SJSA1 (cell line): Measurements from ENCODE around the gene SLC27A3. TPM values are rescaled to one million over a fixed set of nuclear protein-coding genes. Genes with fewer than 3 reads are reported as not detected.
"Not testable (repeated sequence)": the region's sequence is repeated elsewhere in the genome, so short reads cannot be mapped to it uniquely, and the experiment has no call there.

ENCODE experiments used
- DNase-seq, 2 experiments: peaks; one replicate each; pipeline ENCODE4 v3.0.0-alpha.2; 2015 to 2020; ENCODE audit warnings: low spot score in 2 of 2, low read depth in 1 of 2
- H3K27ac ChIP-seq: fragments of 250-450 bp; sonication (Bioruptor Pico); 2 replicates; pipeline ENCODE4 v1.5.1; 2020; ENCODE audit warnings: mild to moderate bottlenecking, moderate library complexity
- H3K27me3 ChIP-seq: fragments of 250-450 bp; sonication (Bioruptor Pico); replicated peaks from 2 replicates; pipeline ENCODE4 v1.5.1; 2020; ENCODE audit warnings: mild to moderate bottlenecking, moderate library complexity
- H3K36me3 ChIP-seq: fragments of 250-450 bp; sonication (Bioruptor Pico); 2 replicates; pipeline ENCODE4 v1.5.1; 2020; ENCODE audit warnings: mild to moderate bottlenecking
- H3K4me1 ChIP-seq: fragments of 250-450 bp; sonication (Bioruptor Pico); replicated peaks from 2 replicates; pipeline ENCODE4 v1.6.1; 2021; ENCODE audit warnings: mild to moderate bottlenecking
- H3K4me3 ChIP-seq: fragments of 250-450 bp; sonication (Bioruptor Pico); 2 replicates; pipeline ENCODE4 v1.5.1; 2020; ENCODE audit warnings: mild to moderate bottlenecking
- H3K9me3 ChIP-seq: fragments of 250-450 bp; sonication (Bioruptor Pico); replicated peaks from 2 replicates; pipeline ENCODE4 v1.5.1; 2020; ENCODE audit warnings: mild to moderate bottlenecking
- total RNA-seq: library from RNA; depleted of rRNA; stranded (reverse); fragments of >200 nt; shearing (Covaris generic); gene quantifications from 2 replicates; pipeline ENCODE4 v1.2.3, GENCODE V29; 2014

Gene SLC27A3
- total RNA-seq, 1 experiment from 2014 or later, result 5.7 TPM

DNA sequence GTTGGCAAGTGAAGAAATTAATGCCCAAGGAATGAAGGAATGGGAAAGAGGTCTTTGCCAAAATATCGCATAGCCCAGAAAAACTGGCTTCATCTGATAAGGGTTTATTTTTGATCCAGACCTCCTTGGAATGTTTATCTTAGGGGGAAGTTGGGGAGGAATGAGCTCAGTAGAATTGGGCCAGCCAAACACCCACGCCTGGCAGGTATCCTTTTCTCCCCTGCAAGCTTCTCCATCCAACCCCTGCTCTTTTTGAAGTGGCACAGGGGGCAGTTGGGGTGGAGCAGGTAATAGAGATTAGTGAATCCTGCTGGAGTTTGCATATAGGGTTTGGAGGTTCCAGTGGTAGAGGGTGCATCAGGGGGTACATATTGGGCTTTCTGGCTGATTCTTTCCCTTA lies 26.3 kb upstream of the SLC27A3 start:
- H3K9me3 ChIP-seq, result no peaks in the 10 kb centered on the region
- DNase-seq, result no peak
- peaks cover 79% of the 10 kb centered on the region for H3K36me3 ChIP-seq
- no peak overlapping the region for H3K4me3 ChIP-seq
- no peak overlapping the region for H3K27ac ChIP-seq
- H3K27me3 ChIP-seq, result no peaks in the 10 kb centered on the region
- H3K4me1 ChIP-seq, result no peaks in the 10 kb centered on the region

DNA sequence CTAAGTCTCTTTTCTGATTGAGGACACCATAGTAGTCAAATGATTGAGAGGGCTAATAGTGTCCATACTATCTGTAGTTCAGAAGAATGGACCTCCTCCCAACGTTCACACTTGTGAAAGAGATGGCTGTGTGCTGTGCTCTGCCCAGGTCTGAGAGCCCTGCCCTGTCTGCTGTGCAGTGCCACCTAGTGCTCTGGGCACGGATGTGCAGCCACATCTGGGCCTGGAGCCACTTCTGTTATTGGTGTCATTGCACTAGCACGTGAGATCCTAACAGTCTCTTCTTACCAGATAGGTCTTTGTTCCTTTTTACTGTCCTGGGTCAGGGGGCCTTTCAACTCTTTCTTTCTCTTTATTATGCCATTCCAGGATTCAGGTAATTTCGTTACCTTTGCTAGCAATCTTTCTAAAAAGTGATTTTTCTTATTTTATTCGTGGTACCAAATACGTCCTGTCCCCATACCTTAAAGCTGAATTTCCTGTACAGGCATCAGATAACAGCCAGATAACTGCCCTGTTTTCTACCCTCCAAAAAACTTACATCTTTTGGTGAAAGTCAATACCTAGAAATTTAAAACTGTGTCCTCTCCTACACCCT lies 25.7 kb upstream of the SLC27A3 start:
- Histone ChIP-seq H3K27me3 (no peaks in the 10 kb centered on the region), H3K4me3 (no peak overlapping the region), H3K4me1 (no peaks in the 10 kb centered on the region), H3K9me3 (no peaks in the 10 kb centered on the region), H3K27ac (no peak overlapping the region), H3K36me3 (peaks cover 79% of the 10 kb centered on the region)
- peak; percentile 57 to 70 for DNase-seq

DNA sequence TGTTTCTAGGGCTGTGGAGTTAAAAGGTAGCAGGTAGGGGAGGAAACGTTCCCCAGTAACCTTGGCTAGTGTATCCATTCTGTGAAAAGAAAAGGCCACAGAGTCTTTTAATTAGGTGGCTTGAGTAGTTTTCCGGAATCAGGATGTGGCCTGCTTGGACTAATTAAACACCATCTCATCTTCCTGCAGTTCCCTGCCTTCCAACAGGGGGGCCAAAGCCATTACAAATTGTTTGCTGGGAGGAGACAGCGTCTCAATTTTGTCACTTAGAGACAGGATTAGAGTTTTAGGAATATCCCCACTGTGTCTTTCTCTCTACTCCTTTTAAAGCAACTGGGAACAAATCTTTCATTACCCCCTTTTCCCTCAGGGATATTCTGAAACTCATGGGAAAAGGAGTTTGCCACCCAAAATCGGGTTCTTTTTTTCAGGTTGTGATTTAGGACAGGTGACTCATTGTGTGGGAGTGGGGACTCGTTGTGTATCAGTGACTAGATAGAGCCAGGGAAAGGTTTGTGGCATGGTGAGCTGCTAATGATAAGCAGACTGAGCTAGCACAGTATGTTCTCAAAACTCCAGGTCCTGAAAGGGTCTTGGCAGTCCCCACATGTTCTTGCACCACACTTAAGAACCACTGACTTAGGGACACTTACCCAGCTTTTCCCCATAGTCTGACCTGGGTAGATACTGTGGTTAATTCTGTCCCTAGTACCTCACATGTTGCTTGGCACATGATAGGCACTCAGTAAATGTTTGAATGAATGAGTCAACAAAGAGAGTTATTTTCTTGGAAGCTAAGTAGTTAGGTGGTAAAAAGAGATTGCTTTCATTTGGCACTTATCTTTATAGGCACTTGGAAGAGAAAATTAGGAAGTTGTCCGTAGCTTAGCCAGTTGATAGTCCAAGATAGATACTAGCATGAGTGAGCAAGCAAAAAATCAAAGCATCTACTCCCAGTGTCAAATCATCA lies 24.9 kb upstream of the SLC27A3 start:
- Histone ChIP-seq H3K4me3 (no peak overlapping the region), H3K4me1 (no peaks in the 10 kb centered on the region), H3K9me3 (no peaks in the 10 kb centered on the region), H3K27ac (no peak overlapping the region), H3K36me3 (peaks cover 80% of the 10 kb centered on the region), H3K27me3 (no peaks in the 10 kb centered on the region)
- DNase-seq, result no peak

DNA sequence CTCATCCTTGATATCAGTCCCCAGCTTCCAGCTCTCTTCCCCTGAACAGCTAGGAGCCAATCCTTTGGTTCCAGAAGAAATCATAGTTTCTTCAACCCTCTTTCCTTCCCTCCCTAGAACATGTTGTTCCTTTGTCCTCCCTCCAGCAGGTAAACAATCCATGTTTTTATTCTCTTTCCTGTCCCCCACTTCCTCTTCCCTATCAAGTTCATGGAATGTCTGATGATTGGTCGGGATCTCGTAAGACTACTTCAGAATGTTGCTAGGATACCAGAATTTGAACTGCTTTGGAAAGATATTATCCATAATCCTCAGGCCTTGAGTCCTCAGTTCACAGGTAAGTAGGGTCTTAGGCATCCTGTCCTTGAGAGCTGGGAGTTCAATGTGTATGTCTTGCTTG lies 23.1 kb upstream of the SLC27A3 start:
- no peak overlapping the region for H3K27ac ChIP-seq
- H3K36me3 ChIP-seq, result peaks cover 74% of the 10 kb centered on the region
- H3K4me1 ChIP-seq, result no peaks in the 10 kb centered on the region

DNA sequence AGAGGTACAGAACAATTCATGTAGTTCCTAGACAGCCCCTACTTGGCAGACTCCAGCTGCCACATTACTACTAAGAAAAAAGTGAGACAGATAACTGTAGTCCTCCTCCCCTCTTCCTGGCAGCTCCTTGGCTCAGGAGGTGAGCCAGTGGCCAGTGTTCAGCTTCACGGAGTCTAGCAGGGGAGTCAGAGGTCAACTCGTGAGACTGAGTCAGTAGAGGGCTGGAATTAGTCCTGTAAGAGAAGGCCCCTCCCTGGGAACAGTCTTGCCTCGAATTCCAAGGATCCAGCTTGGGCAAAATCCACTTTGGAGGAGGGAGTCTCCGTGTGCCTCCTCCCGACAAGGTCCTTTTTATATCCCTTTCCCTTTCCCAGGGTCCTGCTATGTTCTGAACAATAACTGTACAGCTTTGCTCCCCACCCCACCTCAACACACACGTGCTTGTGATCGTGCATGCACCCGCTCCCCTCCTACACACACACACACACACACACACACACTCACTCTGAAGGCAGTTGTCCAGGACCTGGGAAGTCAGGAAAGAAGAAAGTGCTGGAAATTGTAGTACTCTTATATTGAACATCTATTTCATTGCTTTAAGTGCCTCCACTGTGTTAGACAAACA lies 22.5 kb upstream of the SLC27A3 start:
- Histone ChIP-seq H3K27ac (no peak overlapping the region), H3K4me3 (no peak overlapping the region), H3K4me1 (no peaks in the 10 kb centered on the region), H3K36me3 (peaks cover 74% of the 10 kb centered on the region), H3K9me3 (no peaks in the 10 kb centered on the region), H3K27me3 (no peaks in the 10 kb centered on the region)
- DNase-seq, result no peak

More for the DNA sequence above, 23.1 kb upstream of the SLC27A3 start:
- Histone ChIP-seq H3K4me3 (no peak overlapping the region), H3K9me3 (no peaks in the 10 kb centered on the region), H3K27me3 (no peaks in the 10 kb centered on the region)
- DNase-seq, result no peak

DNA sequence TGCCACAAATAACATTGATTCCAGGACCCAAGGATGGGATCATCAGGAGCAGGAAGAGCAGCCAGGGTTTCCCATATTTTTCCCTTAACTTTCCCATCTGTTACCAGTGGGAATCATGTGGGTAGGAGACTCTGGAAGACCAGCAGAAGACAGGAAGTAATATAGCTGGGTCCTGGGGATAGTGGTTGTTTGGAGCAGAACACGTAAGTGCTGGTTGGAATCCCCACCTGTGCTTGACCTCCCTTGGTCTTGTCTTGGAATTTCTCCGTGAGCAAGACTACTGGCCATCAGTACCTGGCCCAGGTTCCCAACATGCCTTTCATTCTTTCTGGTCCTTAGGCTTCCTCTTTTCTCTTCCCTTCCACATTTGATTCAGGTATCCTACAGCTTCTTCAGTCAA lies 20.9 kb upstream of the SLC27A3 start:
- DNase-seq, result no peak
- H3K4me1 ChIP-seq, result no peaks in the 10 kb centered on the region
- H3K9me3 ChIP-seq, result no peaks in the 10 kb centered on the region
- no peak overlapping the region for H3K27ac ChIP-seq
- H3K4me3 ChIP-seq, result no peak overlapping the region
- peaks cover 72% of the 10 kb centered on the region for H3K36me3 ChIP-seq
- no peaks in the 10 kb centered on the region for H3K27me3 ChIP-seq

DNA sequence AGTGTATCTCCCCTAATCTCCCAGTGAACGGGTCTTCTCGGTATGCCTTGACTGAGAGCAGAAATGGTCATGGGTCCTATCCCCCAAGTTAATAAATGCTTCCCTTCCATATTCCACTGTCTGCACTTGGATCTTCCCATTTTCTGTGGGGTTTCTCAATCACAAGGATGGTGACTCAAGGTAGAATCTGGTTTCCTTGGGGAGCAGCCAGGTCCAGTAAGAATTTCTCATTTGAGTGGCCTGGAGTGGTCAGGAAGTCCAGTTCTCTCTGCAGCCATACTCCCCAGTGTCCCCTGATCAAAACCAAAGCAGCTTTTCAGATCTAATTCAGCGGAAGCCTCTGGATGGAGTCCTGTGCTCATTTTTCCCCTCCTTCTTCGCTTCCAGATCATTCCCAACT lies 14.8 kb upstream of the SLC27A3 start:
- DNase-seq, result no peak
- Histone ChIP-seq H3K4me1 (no peaks in the 10 kb centered on the region), H3K36me3 (peaks cover 67% of the 10 kb centered on the region), H3K27me3 (no peaks in the 10 kb centered on the region), H3K9me3 (no peaks in the 10 kb centered on the region), H3K27ac (no peak overlapping the region), H3K4me3 (no peak overlapping the region)

DNA sequence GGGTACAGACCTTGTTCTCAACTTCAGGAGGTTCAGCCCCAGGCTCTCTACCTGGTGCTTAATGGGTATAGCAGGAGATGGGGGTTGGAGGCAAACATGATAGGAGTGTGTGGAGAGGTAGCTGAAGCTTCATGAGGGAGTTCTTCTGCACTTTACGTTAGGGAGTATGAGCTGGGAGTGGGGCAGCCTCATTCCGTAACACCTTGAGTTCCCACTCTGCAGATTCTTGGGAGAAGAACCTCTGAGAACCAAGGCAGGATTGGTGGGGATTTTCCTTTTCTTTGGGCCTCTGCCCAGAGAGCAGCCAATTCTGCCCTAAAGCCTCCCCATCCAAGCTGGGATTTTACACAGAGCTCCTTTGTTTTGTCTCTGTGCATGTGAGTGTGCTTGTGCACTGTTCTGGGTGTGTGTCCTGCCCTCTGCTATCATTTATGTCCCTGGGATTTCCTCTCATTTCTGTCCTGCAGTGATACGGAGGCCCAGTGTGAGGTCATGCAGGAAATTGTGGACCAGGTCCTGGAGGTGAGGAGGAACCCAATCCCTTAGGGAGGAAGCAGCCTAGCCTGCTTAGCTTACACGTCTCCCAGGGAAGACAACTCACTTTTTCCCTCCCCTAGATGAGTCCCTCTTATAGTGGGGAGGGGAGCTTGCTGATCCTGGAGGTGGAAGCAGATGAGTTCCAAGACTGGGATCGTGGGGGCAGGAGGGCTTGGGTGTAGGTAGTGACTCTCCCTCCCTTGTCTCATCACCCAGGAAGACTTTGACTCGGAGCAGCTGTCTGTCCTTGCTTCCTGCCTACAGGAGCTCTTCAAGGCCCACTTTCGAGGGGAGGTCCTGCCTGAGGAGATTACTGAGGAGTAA lies 11.6 kb upstream of the SLC27A3 start:
- no peaks in the 10 kb centered on the region for H3K27me3 ChIP-seq
- H3K27ac ChIP-seq, result no peak overlapping the region
- H3K4me3 ChIP-seq, result no peak overlapping the region
- no peak for DNase-seq
- H3K36me3 ChIP-seq, result peaks cover 63% of the 10 kb centered on the region
- H3K9me3 ChIP-seq, result no peaks in the 10 kb centered on the region
- H3K4me1 ChIP-seq, result no peaks in the 10 kb centered on the region

DNA sequence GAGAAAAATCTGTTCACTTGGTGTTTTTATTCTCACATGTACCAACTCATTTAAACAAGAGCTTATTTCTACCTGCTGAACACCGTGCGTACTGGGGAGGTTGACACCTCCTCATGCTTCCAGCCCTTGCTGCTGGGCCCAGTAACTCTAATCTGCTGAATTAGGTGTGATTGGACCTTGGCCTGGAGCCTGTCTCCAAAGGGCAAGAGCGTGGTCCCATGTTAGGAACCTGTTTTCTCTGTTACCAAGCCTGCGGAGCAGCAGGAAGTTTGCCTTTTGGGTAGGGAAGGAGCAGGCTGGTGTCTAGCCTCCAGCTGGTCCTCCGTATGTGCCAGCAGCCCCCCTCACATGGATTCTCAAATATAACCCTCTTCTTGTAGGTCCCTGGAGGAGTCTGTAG lies 10.9 kb upstream of the SLC27A3 start:
- H3K36me3 ChIP-seq, result peaks cover 60% of the 10 kb centered on the region
- no peaks in the 10 kb centered on the region for H3K27me3 ChIP-seq
- H3K4me3 ChIP-seq, result no peak overlapping the region
- H3K4me1 ChIP-seq, result no peaks in the 10 kb centered on the region
- no peak for DNase-seq
- H3K9me3 ChIP-seq, result no peaks in the 10 kb centered on the region
- H3K27ac ChIP-seq, result no peak overlapping the region

DNA sequence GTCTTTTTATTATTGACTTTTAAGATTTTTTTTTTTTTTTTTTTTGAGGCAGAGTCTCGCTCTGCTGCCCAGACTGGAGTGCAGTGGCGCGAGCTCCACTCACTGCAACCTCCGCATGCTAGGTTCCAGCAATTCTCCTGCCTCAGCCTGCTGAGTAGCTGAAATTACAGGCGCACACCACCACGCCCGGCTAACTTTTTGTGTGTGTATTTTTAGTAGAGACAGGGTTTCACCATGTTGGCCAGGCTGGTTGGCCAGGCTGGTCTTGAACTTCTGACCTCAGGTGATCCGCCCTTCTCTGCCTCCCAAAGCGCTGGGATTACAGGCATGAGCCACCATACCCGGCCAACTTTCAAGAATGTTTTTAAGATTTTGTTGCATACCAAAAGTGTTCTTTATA lies 8.5 kb upstream of the SLC27A3 start:
- not testable (repeated sequence) for DNase-seq, H3K27me3 ChIP-seq, H3K27ac ChIP-seq, H3K9me3 ChIP-seq, H3K4me1 ChIP-seq, H3K4me3 ChIP-seq
- peaks cover 55% of the 10 kb centered on the region for H3K36me3 ChIP-seq

DNA sequence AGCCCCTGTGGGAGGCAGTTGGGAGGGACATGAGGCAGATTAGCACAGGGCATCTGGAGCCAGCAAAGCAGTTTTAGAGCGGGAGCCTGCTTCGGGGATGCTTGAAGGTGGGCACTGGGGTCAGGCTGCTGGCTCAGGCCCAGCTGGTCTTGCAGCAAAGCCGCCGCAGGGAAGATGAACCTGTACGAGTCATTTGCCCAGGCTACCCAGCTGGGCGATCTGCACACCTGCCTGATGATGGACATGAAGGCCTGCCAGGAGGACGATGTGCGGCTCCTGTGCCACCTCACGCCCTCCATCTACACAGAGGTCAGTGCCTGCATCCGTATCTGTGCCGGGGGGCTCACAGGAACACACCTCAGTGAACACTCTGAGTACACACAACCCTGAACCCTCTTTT lies 7.7 kb upstream of the SLC27A3 start:
- Histone ChIP-seq H3K27me3 (no peaks in the 10 kb centered on the region), H3K4me1 (no peaks in the 10 kb centered on the region), H3K36me3 (peaks cover 60% of the 10 kb centered on the region), H3K27ac (no peak overlapping the region), H3K9me3 (no peaks in the 10 kb centered on the region), H3K4me3 (no peak overlapping the region)
- no peak for DNase-seq

DNA sequence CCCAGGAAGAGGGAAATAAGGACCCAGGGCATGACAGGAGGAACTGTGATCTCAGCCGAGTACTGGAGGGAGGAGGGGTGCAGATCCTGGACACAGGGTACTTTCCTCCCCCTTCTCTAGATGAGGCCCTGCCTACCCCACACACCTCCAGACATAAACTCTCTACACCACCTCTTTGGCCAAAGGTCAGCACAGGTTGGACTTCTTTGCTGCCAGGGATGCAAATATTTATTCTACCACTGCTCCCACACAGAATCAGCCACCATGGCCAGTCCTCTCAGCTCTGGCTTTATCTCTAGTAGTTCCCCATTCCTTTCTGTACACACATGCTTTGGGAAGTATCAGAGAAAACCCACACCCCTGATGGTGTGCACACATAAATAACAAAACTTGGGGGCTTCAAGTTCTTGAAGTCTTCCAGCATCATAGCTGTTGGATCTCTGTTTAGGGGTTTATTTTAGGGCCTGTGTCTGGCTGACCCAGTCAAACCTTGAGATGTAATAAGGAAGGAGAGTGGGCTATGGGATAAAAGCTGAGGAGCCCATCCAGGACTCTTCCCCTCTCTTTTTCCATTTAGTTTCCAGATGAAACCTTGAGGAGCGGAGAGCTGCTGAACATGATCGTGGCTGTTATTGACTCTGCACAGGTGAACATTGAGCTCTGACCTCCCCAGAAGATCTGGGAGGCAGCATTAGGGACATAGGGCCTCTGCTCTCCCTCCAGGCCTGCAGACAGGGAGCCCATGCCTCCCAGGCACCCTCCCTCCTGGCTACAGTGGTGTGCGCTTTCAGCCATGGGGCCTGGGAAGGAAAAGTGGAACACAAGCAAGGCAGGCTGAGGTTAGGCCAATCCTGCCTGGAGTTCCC lies 6.7 kb upstream of the SLC27A3 start:
- no peak for DNase-seq

DNA sequence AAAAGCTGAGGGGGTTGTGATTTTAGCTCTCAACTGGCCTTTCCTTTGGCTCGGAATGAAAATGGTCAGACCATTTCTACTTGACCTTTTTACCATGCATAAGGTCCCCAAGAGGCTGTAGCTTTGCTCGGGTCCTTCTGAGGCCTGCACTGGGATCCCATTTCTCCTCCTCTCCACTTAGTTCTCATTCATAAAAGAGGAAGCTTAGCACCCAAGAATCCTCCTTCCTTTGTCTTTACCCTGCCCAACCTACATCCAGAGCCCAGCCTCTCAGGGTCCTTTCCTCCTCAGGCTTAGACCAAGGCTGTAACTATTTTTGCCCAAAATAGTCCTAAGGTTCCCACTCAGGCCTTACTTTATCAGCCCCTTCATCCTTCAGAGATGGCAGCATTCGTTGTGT lies 6.0 kb upstream of the SLC27A3 start:
- Histone ChIP-seq H3K4me1 (no peaks in the 10 kb centered on the region), H3K27ac (no peak overlapping the region), H3K4me3 (no peak overlapping the region), H3K36me3 (peaks cover 50% of the 10 kb centered on the region), H3K9me3 (no peaks in the 10 kb centered on the region), H3K27me3 (no peaks in the 10 kb centered on the region)
- no peak for DNase-seq

More for the DNA sequence above, 6.7 kb upstream of the SLC27A3 start:
- peaks cover 57% of the 10 kb centered on the region for H3K36me3 ChIP-seq
- H3K27me3 ChIP-seq, result no peaks in the 10 kb centered on the region
- no peaks in the 10 kb centered on the region for H3K4me1 ChIP-seq
- H3K27ac ChIP-seq, result no peak overlapping the region
- no peak overlapping the region for H3K4me3 ChIP-seq
- H3K9me3 ChIP-seq, result no peaks in the 10 kb centered on the region
